Endodermal cell (in vitro differentiated cells): ENCODE results near the gene LPAR5. TPM values are rescaled to one million over a fixed set of nuclear protein-coding genes. Genes with fewer than 3 reads are reported as not detected.
A peak's percentile ranks its signal among the peaks of the same experiment; 100 is the strongest.

Source experiments
- DNase-seq: peaks from one replicate; pipeline ENCODE4 v3.0.0-alpha.2; 2017
- H3K27ac ChIP-seq: 2 replicates; pipeline ENCODE4 v1.5.1; 2013; ENCODE audit warnings: mild to moderate bottlenecking, low read depth, low read length, moderate library complexity
- H3K27me3 ChIP-seq: 2 replicates; pipeline ENCODE4 v1.6.1; 2013; ENCODE audit warnings: mild to moderate bottlenecking, low read length, moderate library complexity; ENCODE audit not compliant: insufficient read depth, control insufficient read depth, poor library complexity, severe bottlenecking
- H3K36me3 ChIP-seq: 2 replicates; pipeline ENCODE4 v1.7.0; 2013; ENCODE audit warnings: mild to moderate bottlenecking, low read length, moderate library complexity; ENCODE audit not compliant: control insufficient read depth, insufficient read depth
- H3K4me1 ChIP-seq: one replicate; pipeline ENCODE4 v1.7.0; 2013; ENCODE audit warnings: low read length; ENCODE audit not compliant: control insufficient read depth, insufficient read depth
- H3K4me3 ChIP-seq: 2 replicates; pipeline ENCODE4 v1.5.1; 2013; ENCODE audit warnings: mild to moderate bottlenecking, low read length, moderate library complexity
- H3K9ac ChIP-seq: 2 replicates; pipeline ENCODE4 v1.6.1; 2013; ENCODE audit warnings: mild to moderate bottlenecking, low read length, moderate library complexity; ENCODE audit not compliant: poor library complexity, severe bottlenecking; ENCODE audit errors: extremely low read depth
- H3K9me3 ChIP-seq: 2 replicates; pipeline ENCODE4 v1.6.1; 2013; ENCODE audit warnings: mild to moderate bottlenecking, low read length, moderate library complexity; ENCODE audit not compliant: control insufficient read depth
- H3K27ac Mint-ChIP-seq: 2 replicates; pipeline ENCODE4 v1.8.0; 2020; ENCODE audit warnings: mixed read lengths
- H3K27me3 Mint-ChIP-seq: 2 replicates; pipeline ENCODE4 v1.8.0; 2021; ENCODE audit warnings: mild to moderate bottlenecking, mixed read lengths; ENCODE audit not compliant: insufficient read depth
- H3K36me3 Mint-ChIP-seq: 2 replicates; pipeline ENCODE4 v1.8.0; 2020; ENCODE audit warnings: low read depth, mixed read lengths
- H3K4me1 Mint-ChIP-seq: 2 replicates; pipeline ENCODE4 v1.8.0; 2020; ENCODE audit warnings: mixed read lengths
- H3K4me3 Mint-ChIP-seq: 2 replicates; pipeline ENCODE4 v1.8.0; 2020; ENCODE audit warnings: mild to moderate bottlenecking, moderate library complexity, mixed read lengths
- H3K9me3 Mint-ChIP-seq: 2 replicates; pipeline ENCODE4 v1.8.0; 2020; ENCODE audit warnings: mild to moderate bottlenecking, mixed read lengths
- WGBS, 2 experiments: methylation state at CpG; one replicate each; pipeline versions ENCODE4 v1.1.5 to v1.1.7; 2013; ENCODE audit warnings: missing lambda C conversion rate in 2 of 2, mixed read lengths in 1 of 2; ENCODE audit not compliant: insufficient coverage in 1 of 2, insufficient read length in 1 of 2; 5-methylcytosine and 5-hydroxymethylcytosine counted together
- total RNA-seq, 2 donors: library from RNA; stranded (reverse); fragmentation: NEBNext Ultra II Directional in 1 of 2; extraction: Animal tissue kit (Norgen Biotek cat#: 25700) in 1 of 2; gene quantifications; 2 replicates in 1 of 2; 3 replicates in 1 of 2; pipeline ENCODE4 v1.2.1, GENCODE V29; 2021
- TF ChIP-seq, protein P1 (sequence below): fragments of 200-600 bp; sonication (generic); conservative IDR thresholded peaks from 2 replicates; pipeline ENCODE4 v1.5.0; 2021; ENCODE audit warnings: antibody characterized with exemption, mild to moderate bottlenecking

Gene LPAR5
- total RNA-seq, 2 donors from 2014 or later: 0.24 to 0.73 TPM

DNA sequence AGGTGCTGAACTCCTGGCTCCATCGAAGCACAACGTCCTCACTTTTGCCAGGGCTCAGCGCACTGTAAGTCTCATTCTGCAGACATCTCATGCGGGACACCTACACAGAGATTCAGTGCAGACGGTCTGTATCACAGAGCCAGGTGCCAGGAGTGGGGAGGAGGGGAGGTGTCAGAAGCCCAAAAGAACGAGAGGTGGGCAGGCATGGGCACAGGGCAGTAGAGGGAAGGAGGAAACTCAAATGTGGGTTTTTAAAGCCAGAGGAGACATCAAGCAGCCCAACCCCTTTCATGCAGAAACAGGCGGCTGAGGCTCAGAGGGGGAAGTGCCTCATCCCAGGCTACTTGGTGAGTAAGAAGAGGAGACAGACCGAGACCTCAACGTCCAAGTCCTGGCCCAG is 2.5 kb upstream of the LPAR5 start:
- Histone ChIP-seq H3K36me3 (no peaks in the 10 kb centered on the region), H3K9ac (no peak overlapping the region), H3K4me1 (no peaks in the 10 kb centered on the region), H3K27ac (no peak overlapping the region), H3K9me3 (no peaks in the 10 kb centered on the region), H3K27me3 (peaks cover 9% of the 10 kb centered on the region), H3K4me3 (no peak overlapping the region)
- DNase-seq: no peak
- WGBS, 2 experiments: 89 to 92% methylated on average over 5 to 9 of the region's 9 CpGs
- Mint-ChIP-seq H3K4me3 (no peak overlapping the region), H3K9me3 (no peaks in the 10 kb centered on the region), H3K4me1 (peaks cover 25% of the 10 kb centered on the region), H3K27me3 (peaks cover 54% of the 10 kb centered on the region), H3K36me3 (no peaks in the 10 kb centered on the region), H3K27ac (no peak overlapping the region)
- TF ChIP-seq, protein P1, sequence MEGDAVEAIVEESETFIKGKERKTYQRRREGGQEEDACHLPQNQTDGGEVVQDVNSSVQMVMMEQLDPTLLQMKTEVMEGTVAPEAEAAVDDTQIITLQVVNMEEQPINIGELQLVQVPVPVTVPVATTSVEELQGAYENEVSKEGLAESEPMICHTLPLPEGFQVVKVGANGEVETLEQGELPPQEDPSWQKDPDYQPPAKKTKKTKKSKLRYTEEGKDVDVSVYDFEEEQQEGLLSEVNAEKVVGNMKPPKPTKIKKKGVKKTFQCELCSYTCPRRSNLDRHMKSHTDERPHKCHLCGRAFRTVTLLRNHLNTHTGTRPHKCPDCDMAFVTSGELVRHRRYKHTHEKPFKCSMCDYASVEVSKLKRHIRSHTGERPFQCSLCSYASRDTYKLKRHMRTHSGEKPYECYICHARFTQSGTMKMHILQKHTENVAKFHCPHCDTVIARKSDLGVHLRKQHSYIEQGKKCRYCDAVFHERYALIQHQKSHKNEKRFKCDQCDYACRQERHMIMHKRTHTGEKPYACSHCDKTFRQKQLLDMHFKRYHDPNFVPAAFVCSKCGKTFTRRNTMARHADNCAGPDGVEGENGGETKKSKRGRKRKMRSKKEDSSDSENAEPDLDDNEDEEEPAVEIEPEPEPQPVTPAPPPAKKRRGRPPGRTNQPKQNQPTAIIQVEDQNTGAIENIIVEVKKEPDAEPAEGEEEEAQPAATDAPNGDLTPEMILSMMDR: no peak

- H3K36me3 ChIP-seq: no peaks in the 10 kb centered on the region
- no peaks in the 10 kb centered on the region for H3K4me1 ChIP-seq
- no peaks in the 10 kb centered on the region for H3K9me3 Mint-ChIP-seq
- no peak overlapping the region for H3K27ac ChIP-seq
- TF ChIP-seq, protein P1: no peak
- no peaks in the 10 kb centered on the region for H3K36me3 Mint-ChIP-seq
- peak overlapping the region; percentile 21 for H3K4me3 Mint-ChIP-seq
- DNase-seq: peak; percentile 65
- H3K27me3 ChIP-seq: no peaks in the 10 kb centered on the region
- H3K4me3 ChIP-seq: no peak overlapping the region
- H3K9me3 ChIP-seq: no peaks in the 10 kb centered on the region
- H3K27me3 Mint-ChIP-seq: peaks cover 28% of the 10 kb centered on the region
- H3K9ac ChIP-seq: no peak overlapping the region
- 63 to 82% methylated on average over 4 to 5 of the region's 5 CpGs for WGBS, 2 experiments
- H3K27ac Mint-ChIP-seq: peak overlapping the region; percentile 23
- peaks cover 33% of the 10 kb centered on the region for H3K4me1 Mint-ChIP-seq
These were observed 344 bp downstream of the LPAR5 start for GRCh38 chr12:6635375-6635855.

- H3K4me3 Mint-ChIP-seq: no peak overlapping the region
- DNase-seq: peak; percentile 58
- Histone ChIP-seq H3K4me1 (no peaks in the 10 kb centered on the region), H3K4me3 (no peak overlapping the region), H3K9me3 (no peaks in the 10 kb centered on the region), H3K9ac (no peak overlapping the region), H3K27me3 (no peaks in the 10 kb centered on the region), H3K36me3 (no peaks in the 10 kb centered on the region), H3K27ac (no peak overlapping the region)
- peaks cover 35% of the 10 kb centered on the region for H3K4me1 Mint-ChIP-seq
- H3K36me3 Mint-ChIP-seq: no peaks in the 10 kb centered on the region
- peaks cover 2% of the 10 kb centered on the region for H3K27me3 Mint-ChIP-seq
- H3K9me3 Mint-ChIP-seq: no peaks in the 10 kb centered on the region
- TF ChIP-seq, protein P1: no peak
- WGBS, 2 experiments: 85% methylated on average over 19 to 21 of the region's 21 CpGs
- peak overlapping the region; percentile 15 for H3K27ac Mint-ChIP-seq
These were observed 3.5 kb downstream of the LPAR5 start for GRCh38 chr12:6632026-6632983.
